PC-3 (cell line): ENCODE data around the gene REC8. TPM values are rescaled to one million over a fixed set of nuclear protein-coding genes. Genes with fewer than 3 reads are reported as not detected.

Source experiments
- ATAC-seq: fragments of 200-7000 bp; cut with Tn5 transposase; 2 replicates; pipeline ENCODE4 v1.9.1; 2020; ENCODE audit warnings: mild to moderate bottlenecking, moderate library complexity
- BruUV-seq: library from RNA; stranded (reverse); fragments of 400-500 nt; replicated peaks from 2 replicates; lab custom pipeline; 2021; lab: Mats Ljungman, UMichigan
- CTCF ChIA-PET: fragments of 300-600 bp; sonication (Branson Sonifier 250); formaldehyde crosslinking; loops from one replicate; lab custom pipeline; 2022; ENCODE audit warnings: antibody characterized with exemption; lab: Charles Lee
- POLR2A ChIA-PET: fragments of 300-600 bp; sonication (Branson Sonifier 250); formaldehyde crosslinking; loops from one replicate; lab custom pipeline; 2022; ENCODE audit warnings: antibody characterized with exemption; ENCODE audit not compliant: unreplicated experiment; lab: Charles Lee
- DNase-seq: peaks from one replicate; pipeline ENCODE4 v3.0.0-alpha.2; 2015
- H2AFZ ChIP-seq: fragments of 300-600 bp; sonication (generic); 2 replicates; pipeline ENCODE4 v1.6.0; 2016; ENCODE audit warnings: antibody characterized with exemption, low read length
- H3F3A ChIP-seq: fragments of 300-600 bp; sonication (generic); one replicate; pipeline ENCODE4 v1.6.0; 2017; ENCODE audit warnings: antibody characterized with exemption, low read length, control low read depth, mild to moderate bottlenecking; ENCODE audit not compliant: unreplicated experiment
- H3K27ac ChIP-seq: fragments of 300-600 bp; sonication (generic); 2 replicates; pipeline ENCODE4 v1.5.1; 2016; ENCODE audit warnings: mild to moderate bottlenecking, low read length
- H3K27me3 ChIP-seq: fragments of 300-600 bp; sonication (generic); 2 replicates; pipeline ENCODE4 v1.6.1; 2016; ENCODE audit warnings: low read length, mixed read lengths
- H3K36me3 ChIP-seq: fragments of 300-600 bp; sonication (generic); 2 replicates; pipeline ENCODE4 v1.6.1; 2016; ENCODE audit warnings: low read depth, mixed run types, low read length, mixed read lengths
- H3K4me1 ChIP-seq: fragments of 300-600 bp; sonication (generic); 2 replicates; pipeline ENCODE4 v1.5.1; 2016; ENCODE audit warnings: low read length; ENCODE audit not compliant: insufficient read depth
- H3K4me2 ChIP-seq: fragments of 300-600 bp; sonication (generic); 2 replicates; pipeline ENCODE4 v1.6.0; 2016; ENCODE audit warnings: low read length
- H3K4me3 ChIP-seq: fragments of 300-600 bp; sonication (generic); 2 replicates; pipeline ENCODE4 v1.5.1; 2016; ENCODE audit warnings: mild to moderate bottlenecking, low read length, mixed read lengths
- H3K79me2 ChIP-seq: fragments of 300-600 bp; sonication (generic); 2 replicates; pipeline ENCODE4 v1.6.1; 2017; ENCODE audit warnings: low read length, mixed read lengths
- H3K9ac ChIP-seq: fragments of 300-600 bp; sonication (generic); 2 replicates; pipeline ENCODE4 v1.6.0; 2016; ENCODE audit warnings: mild to moderate bottlenecking, low read length
- H3K9me2 ChIP-seq: fragments of 300-600 bp; sonication (generic); replicated peaks from 2 replicates; pipeline ENCODE4 v1.6.1; 2016; ENCODE audit warnings: mixed run types, low read length, mixed read lengths
- H3K9me3 ChIP-seq: fragments of 300-600 bp; sonication (generic); 2 replicates; pipeline ENCODE4 v1.6.1; 2016; ENCODE audit warnings: low read length, mixed read lengths
- H4K20me1 ChIP-seq: fragments of 300-600 bp; sonication (generic); 2 replicates; pipeline ENCODE4 v1.6.1; 2016; ENCODE audit warnings: low read length, mixed read lengths
- EZH2 ChIP-seq: fragments of 300-600 bp; sonication (generic); IDR thresholded peaks from one replicate; pipeline ENCODE4 v1.6.1; 2017; ENCODE audit warnings: antibody characterized with exemption, mild to moderate bottlenecking, low read length; ENCODE audit not compliant: unreplicated experiment
- EZH2phosphoT487 ChIP-seq: fragments of 300-600 bp; sonication (generic); IDR thresholded peaks from 2 replicates; pipeline ENCODE4 v1.6.1; 2018; ENCODE audit warnings: mild to moderate bottlenecking, antibody characterized with exemption, low read length, borderline replicate concordance
- intact Hi-C: fragments of 100-400 bp; cut with micrococcal nuclease; formaldehyde crosslinking; loops from 2 replicates; pipeline ENCODE4 v1.9.0; 2023
- total RNA-seq: library from RNA; depleted of rRNA; stranded (reverse); fragments of >200 nt; gene quantifications from 2 replicates; pipeline ENCODE4 v1.2.3, GENCODE V29; 2014
- TF ChIP-seq, protein P1 (sequence below): fragments of 300-600 bp; sonication (generic); conservative IDR thresholded peaks from 2 replicates; pipeline ENCODE4 v1.5.1; 2017; ENCODE audit warnings: antibody characterized with exemption, low read depth, mild to moderate bottlenecking, low read length

The REC8 gene
- total RNA-seq, 1 experiment from 2014 or later = 1.9 TPM

DNA sequence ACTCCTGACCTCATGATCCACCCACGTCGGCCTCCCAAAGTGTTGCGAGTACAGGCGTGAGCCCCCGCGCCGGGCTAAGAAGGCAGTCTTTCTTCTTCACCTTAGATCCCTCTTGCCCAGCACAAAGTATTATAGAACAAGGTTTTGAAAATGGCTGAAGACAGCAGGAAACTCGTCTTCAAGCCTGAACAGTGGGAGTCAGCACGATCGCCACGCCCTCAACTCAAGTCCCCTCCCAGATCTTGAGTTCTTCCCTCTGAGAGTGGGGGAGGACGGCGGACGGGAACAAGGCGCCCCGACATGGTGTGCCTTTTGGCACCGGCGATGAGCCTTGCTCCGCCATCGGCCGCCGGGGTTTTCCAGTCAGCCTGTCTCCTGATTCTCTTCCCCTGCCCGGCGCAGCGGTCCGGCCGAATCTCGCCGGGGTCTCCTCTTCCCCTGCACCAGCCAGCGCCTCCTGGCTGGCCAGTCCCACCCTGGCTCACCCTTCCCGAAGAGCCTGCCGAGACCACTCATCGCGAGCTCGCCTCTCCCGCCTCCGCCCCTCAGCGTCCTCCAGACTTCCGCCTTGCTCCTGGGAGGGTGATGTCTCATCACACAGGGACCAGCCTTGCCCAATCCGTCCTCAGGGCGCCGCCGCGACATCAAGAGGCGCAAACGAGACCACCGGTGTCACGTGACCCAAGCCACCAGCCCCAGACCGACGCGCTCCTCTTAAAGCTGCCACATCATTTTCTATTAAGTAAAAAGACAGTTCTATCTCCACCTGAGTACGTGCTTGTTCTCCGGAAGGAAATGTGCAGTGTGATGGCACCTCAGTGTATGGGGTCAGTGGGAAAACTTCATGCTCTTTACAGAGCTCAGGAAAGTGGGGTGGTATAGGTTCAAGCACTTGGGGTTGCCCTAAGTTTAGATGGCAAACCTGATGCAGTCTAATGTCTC, 41.3 kb downstream of the REC8 start, which contains the start of gene CHMP4A:
Gene CHMP4A (minus strand): TSS at position 565 of the 942 bp plus-strand sequence. CDS start 49 bp downstream, at position 516.
- peak within 1 kb of the TSS; percentile 93 for H3K27ac ChIP-seq
- ChIA-PET POLR2A (interaction anchor here (0.6 to 1.1 kb wide), 2 partner anchors 29 to 1571 kb away, joined by 3 to 4 read pairs; partner anchors contain the start of gene TINF2), CTCF (interaction anchor here (1.0 to 1.2 kb wide), 2 partner anchors 28 to 83 kb away, joined by 3 read pairs; no protein-coding TSS in a partner anchor)
- peak within 1 kb of the TSS; percentile 86 for H3K4me3 ChIP-seq
- no peak for TF ChIP-seq EZH2
- TF ChIP-seq, protein P1, sequence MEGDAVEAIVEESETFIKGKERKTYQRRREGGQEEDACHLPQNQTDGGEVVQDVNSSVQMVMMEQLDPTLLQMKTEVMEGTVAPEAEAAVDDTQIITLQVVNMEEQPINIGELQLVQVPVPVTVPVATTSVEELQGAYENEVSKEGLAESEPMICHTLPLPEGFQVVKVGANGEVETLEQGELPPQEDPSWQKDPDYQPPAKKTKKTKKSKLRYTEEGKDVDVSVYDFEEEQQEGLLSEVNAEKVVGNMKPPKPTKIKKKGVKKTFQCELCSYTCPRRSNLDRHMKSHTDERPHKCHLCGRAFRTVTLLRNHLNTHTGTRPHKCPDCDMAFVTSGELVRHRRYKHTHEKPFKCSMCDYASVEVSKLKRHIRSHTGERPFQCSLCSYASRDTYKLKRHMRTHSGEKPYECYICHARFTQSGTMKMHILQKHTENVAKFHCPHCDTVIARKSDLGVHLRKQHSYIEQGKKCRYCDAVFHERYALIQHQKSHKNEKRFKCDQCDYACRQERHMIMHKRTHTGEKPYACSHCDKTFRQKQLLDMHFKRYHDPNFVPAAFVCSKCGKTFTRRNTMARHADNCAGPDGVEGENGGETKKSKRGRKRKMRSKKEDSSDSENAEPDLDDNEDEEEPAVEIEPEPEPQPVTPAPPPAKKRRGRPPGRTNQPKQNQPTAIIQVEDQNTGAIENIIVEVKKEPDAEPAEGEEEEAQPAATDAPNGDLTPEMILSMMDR = no peak
- TF ChIP-seq EZH2phosphoT487 = no peak
- intact Hi-C loops = loop anchor here (2.0 kb wide), 1 partner anchor 16 kb away; no protein-coding TSS in a partner anchor
- no peaks in the 10 kb centered on the region for H4K20me1 ChIP-seq
- no peaks in the 10 kb centered on the region for H3K9me3 ChIP-seq
- peaks cover 5% of the 10 kb centered on the region for H3F3A ChIP-seq
- peaks cover 13% of the 10 kb centered on the region; the same call in 1 of the 2 replicates for H3K79me2 ChIP-seq
- peak within 1 kb of the TSS; percentile 86 for H3K4me2 ChIP-seq
- peak within 1 kb of the TSS; percentile 88 for H2AFZ ChIP-seq
- no TSS peak for BruUV-seq
- H3K36me3 ChIP-seq = peaks cover 21% of the 10 kb centered on the region
- DNase-seq (peak; percentile 97), ATAC-seq (peak; percentile 76)
- peak within 1 kb of the TSS; percentile 95 for H3K9ac ChIP-seq
- H3K27me3 ChIP-seq = no peaks in the 10 kb centered on the region
- H3K9me2 ChIP-seq = no peaks in the 10 kb centered on the region
- peaks cover 11% of the 10 kb centered on the region for H3K4me1 ChIP-seq

DNA sequence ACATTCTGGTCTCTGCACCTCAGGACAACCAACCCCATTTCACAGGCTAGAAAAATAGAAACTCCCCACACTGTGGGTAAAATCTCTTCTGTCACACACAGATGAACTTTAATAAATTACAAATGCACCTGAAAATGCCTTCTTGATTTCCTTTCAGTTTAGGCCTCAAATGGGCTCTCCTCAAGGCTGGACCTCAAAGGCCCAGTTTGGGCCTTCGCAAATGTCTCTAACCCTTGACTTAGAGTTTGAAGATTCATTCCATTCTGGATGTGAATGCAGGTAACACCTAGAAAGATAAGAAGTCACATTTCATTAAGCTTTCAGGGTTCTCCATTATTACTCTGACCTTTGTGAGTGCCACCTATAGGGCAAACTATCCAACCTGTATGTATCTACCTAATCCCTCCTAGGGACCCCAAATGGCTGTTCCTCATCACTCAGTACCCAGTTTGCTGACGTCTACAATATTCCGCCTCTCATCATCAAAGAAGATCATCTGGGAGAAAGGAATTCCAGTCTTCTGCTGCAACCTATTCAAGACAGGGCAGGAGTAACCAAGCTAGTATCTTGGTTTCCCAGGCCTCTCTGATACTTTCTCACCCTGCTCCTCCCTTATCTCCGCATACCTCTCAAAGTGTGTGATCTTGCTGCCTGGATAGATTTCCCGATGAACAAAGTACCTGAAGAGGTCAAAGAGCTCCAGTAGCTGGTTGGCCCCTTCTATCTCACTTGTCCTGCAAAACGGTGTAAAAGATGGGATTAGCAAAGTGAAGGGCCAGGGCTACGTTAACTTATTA, 42.2 kb downstream of the REC8 start:
- peaks cover 21% of the 10 kb centered on the region for H3K36me3 ChIP-seq
- no peak for ATAC-seq
- no peaks in the 10 kb centered on the region for H4K20me1 ChIP-seq
- H3K79me2 ChIP-seq = peaks cover 13% of the 10 kb centered on the region; the same call in 1 of the 2 replicates
- H3K9me2 ChIP-seq = no peaks in the 10 kb centered on the region
- peak overlapping the region; percentile 86 for H3K4me3 ChIP-seq
- BruUV-seq = TSS peak; percentile 88
- TF ChIP-seq, protein P1 = no peak
- TF ChIP-seq EZH2 (no peak), EZH2phosphoT487 (no peak)
- peak overlapping the region; percentile 95 for H3K9ac ChIP-seq
- H3F3A ChIP-seq = peaks cover 5% of the 10 kb centered on the region
- H3K27ac ChIP-seq = peak overlapping the region; percentile 93
- H3K27me3 ChIP-seq = no peaks in the 10 kb centered on the region
- intact Hi-C loops = loop anchor here (2.0 kb wide), 1 partner anchor 17 kb away; no protein-coding TSS in a partner anchor
- peak overlapping the region; percentile 86 for H3K4me2 ChIP-seq
- ChIA-PET POLR2A (interaction anchor here (0.6 to 1.1 kb wide), 2 partner anchors 28 to 1572 kb away, joined by 3 to 4 read pairs; partner anchors contain the start of gene TINF2), CTCF (interaction anchor here (0.7 to 1.2 kb wide), 3 partner anchors 27 to 82 kb away, joined by 3 to 4 read pairs (median 3); partner anchors contain the start of gene IRF9)
- H3K4me1 ChIP-seq = peaks cover 11% of the 10 kb centered on the region
- no peaks in the 10 kb centered on the region for H3K9me3 ChIP-seq
- H2AFZ ChIP-seq = peak overlapping the region; percentile 88
- no peak for DNase-seq
